Measurements from ENCODE around the gene SMAD1.

GRCh38 chr4:145480257-145480656 is 1.4 kb upstream of the SMAD1 start:
- TF ChIP-seq PATZ1 (CRISPR knock-in tag; IDR thresholded peaks at IDR 0.05; ENCODE audit: borderline replicate concordance) (no peak), ZFP3 (CRISPR knock-in tag; IDR thresholded peaks at IDR 0.05) (no peak), SNAI2 (CRISPR knock-in tag; IDR thresholded peaks at IDR 0.05) (no peak), ARNTL (CRISPR knock-in tag; IDR thresholded peaks at IDR 0.05; ENCODE audit: borderline replicate concordance, low read depth) (no peak), TSHZ2 (CRISPR knock-in tag; IDR thresholded peaks at IDR 0.05) (no peak), BACH2 (CRISPR knock-in tag; IDR thresholded peaks at IDR 0.05; ENCODE audit: borderline replicate concordance) (no peak), GLIS3 (CRISPR knock-in tag; IDR thresholded peaks at IDR 0.05) (no peak), ESRRG (CRISPR knock-in tag; IDR thresholded peaks at IDR 0.05) (no peak), CREB5 (CRISPR knock-in tag; IDR thresholded peaks at IDR 0.05; ENCODE audit: low read depth) (no peak), ZFP30 (CRISPR knock-in tag; IDR thresholded peaks at IDR 0.05) (no peak), ISL1 (CRISPR knock-in tag; IDR thresholded peaks at IDR 0.05) (no peak), TCF4 (CRISPR knock-in tag; IDR thresholded peaks at IDR 0.05; ENCODE audit: borderline replicate concordance) (no peak), ZNF70 (CRISPR knock-in tag; IDR thresholded peaks at IDR 0.05) (no peak)
